OCI-LY1 (cell line): ENCODE results near the gene FBXO47.

Experiments used
- CTCF ChIP-seq: fragments of 200-600 bp; sonication (generic), shearing (Covaris generic); IDR thresholded peaks from 2 replicates; pipeline ENCODE4 v1.5.1; 2017; ENCODE audit warnings: mild to moderate bottlenecking, antibody characterized with exemption, low read length, moderate library complexity, mixed read lengths
- EZH2 ChIP-seq: fragments of 200-600 bp; sonication (generic), shearing (Covaris generic); IDR thresholded peaks from 2 replicates; pipeline ENCODE4 v1.8.0; 2017; ENCODE audit warnings: borderline replicate concordance, mixed run types, mild to moderate bottlenecking, antibody characterized with exemption, low read length, moderate library complexity, mixed read lengths

DNA sequence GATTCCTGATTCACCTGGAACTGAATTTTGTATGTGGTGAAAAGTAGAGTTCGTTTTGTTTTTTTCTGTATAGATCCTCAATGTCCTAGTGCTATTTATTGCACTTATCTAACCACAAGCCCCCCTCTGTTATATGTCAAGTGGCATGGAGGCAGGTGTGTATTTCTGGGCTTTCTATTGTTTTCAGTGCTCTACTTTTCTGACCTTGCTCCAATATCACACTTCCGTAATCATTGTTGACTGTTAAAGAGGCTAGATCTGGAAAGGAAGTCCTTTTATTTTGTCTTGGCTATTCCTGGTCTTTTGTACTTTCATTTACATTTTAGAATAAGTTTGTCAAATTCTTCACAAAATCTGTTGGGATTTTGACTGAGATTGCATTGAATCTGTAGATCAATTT, 26.8 kb upstream of the FBXO47 start:
- TF ChIP-seq CTCF, result no peak
- TF ChIP-seq EZH2, result no peak
